B cell (primary cell): ENCODE data around the gene MS4A5. TPM values are rescaled to one million over a fixed set of nuclear protein-coding genes. Genes with fewer than 3 reads are reported as not detected.

Experiments used
- ATAC-seq: fragments of 200-7000 bp; cut with Tn5 transposase; one replicate; pipeline ENCODE4 v1.10.0; 2021; ENCODE audit warnings: low read depth, mild to moderate bottlenecking, moderate number of reproducible peaks, moderate library complexity
- CTCF ChIA-PET: fragments of 350-600 bp; sonication (Branson Sonifier 250); formaldehyde crosslinking; loops from one replicate; lab custom pipeline; 2021; ENCODE audit warnings: antibody characterized with exemption, inconsistent platforms; lab: Charles Lee
- POLR2A ChIA-PET: fragments of 350-600 bp; sonication (Branson Sonifier 250); formaldehyde crosslinking; loops from one replicate; lab custom pipeline; 2021; ENCODE audit warnings: antibody characterized with exemption; lab: Charles Lee
- DNase-seq: peaks from one replicate; pipeline ENCODE4 v3.0.0; 2013
- H2AFZ ChIP-seq: 2 replicates; pipeline ENCODE4 v1.6.1; 2012; ENCODE audit warnings: mild to moderate bottlenecking, low read depth, low read length; ENCODE audit not compliant: insufficient read depth, poor library complexity, severe bottlenecking
- H3K27ac ChIP-seq, 2 donors: 1 replicate in 1 of 2; 2 replicates in 1 of 2; pipeline ENCODE4 v1.5.1; 2012 to 2013; ENCODE audit warnings: low read length in 2 of 2, mild to moderate bottlenecking in 2 of 2, moderate library complexity in 1 of 2
- H3K27me3 ChIP-seq, 4 experiments: fragments of 200-600 bp in 1 of 4; sonication (generic) in 1 of 4; replicated peaks in 1 of 4; 1 replicate in 2 of 4; 2 replicates in 2 of 4; pipeline versions ENCODE4 v1.6.1 to v1.7.0; 2013 to 2016; ENCODE audit warnings: low read length in 3 of 4, mild to moderate bottlenecking in 2 of 4, mixed read lengths in 1 of 4, moderate library complexity in 1 of 4; ENCODE audit not compliant: insufficient read depth in 4 of 4, control insufficient read depth in 3 of 4; ENCODE audit errors: control extremely low read depth in 1 of 4
- H3K36me3 ChIP-seq, 2 experiments: replicated peaks in 1 of 2; 1 replicate in 1 of 2; 2 replicates in 1 of 2; pipeline versions ENCODE4 v1.6.1 to v1.7.1; 2013; ENCODE audit warnings: low read length in 1 of 2; ENCODE audit not compliant: insufficient read depth in 2 of 2, control insufficient read depth in 1 of 2; ENCODE audit errors: control extremely low read depth in 1 of 2, extremely low read depth in 1 of 2
- H3K4me1 ChIP-seq, 2 donors: fragments of 200-600 bp in 1 of 2; sonication (generic) in 1 of 2; 1 replicate in 1 of 2; 2 replicates in 1 of 2; pipeline versions ENCODE4 v1.5.1 to v1.6.1; 2013 to 2017; ENCODE audit warnings: low read length in 2 of 2; ENCODE audit not compliant: control insufficient read depth in 2 of 2, insufficient read depth in 2 of 2
- H3K4me2 ChIP-seq: replicated peaks from 2 replicates; pipeline ENCODE3; 2012; ENCODE audit warnings: mild to moderate bottlenecking, low read depth, low read length; ENCODE audit not compliant: poor library complexity, severe bottlenecking
- H3K4me3 ChIP-seq, 5 experiments: fragments of 200-600 bp in 1 of 5; sonication (generic) in 1 of 5; 1 replicate in 3 of 5; 2 replicates in 2 of 5; pipeline versions ENCODE4 v1.5.1 to v1.7.0; 2011 to 2016; ENCODE audit warnings: low read length in 4 of 5, mild to moderate bottlenecking in 4 of 5, low read depth in 2 of 5, control low read depth in 1 of 5, moderate library complexity in 1 of 5; ENCODE audit not compliant: insufficient read depth in 1 of 5; ENCODE audit errors: control extremely low read depth in 1 of 5, extremely low read depth in 1 of 5
- H3K79me2 ChIP-seq: fragments of 200-600 bp; sonication (generic); one replicate; pipeline ENCODE4 v1.6.0; 2016; ENCODE audit warnings: low read length; ENCODE audit not compliant: control insufficient read depth, insufficient read depth
- H3K9ac ChIP-seq: fragments of 200-600 bp; sonication (generic); 2 replicates; pipeline ENCODE4 v1.6.1; 2017; ENCODE audit warnings: mild to moderate bottlenecking, low read length, moderate library complexity
- H3K9me3 ChIP-seq, 3 donors: one replicate each; pipeline versions ENCODE4 v1.6.1 to v1.7.1; 2013; ENCODE audit warnings: low read length in 2 of 3; ENCODE audit not compliant: control insufficient read depth in 2 of 3, insufficient read depth in 1 of 3; ENCODE audit errors: control extremely low read depth in 1 of 3
- H4K20me1 ChIP-seq: 2 replicates; pipeline ENCODE4 v1.6.0; 2012; ENCODE audit warnings: mild to moderate bottlenecking, low read length; ENCODE audit not compliant: insufficient read depth, control insufficient read depth, poor library complexity, severe bottlenecking
- H3K27ac Mint-ChIP-seq: one replicate; pipeline ENCODE4 v1.8.0; 2021; ENCODE audit warnings: mixed read lengths
- H3K27me3 Mint-ChIP-seq: one replicate; pipeline ENCODE4 v1.8.0; 2021; ENCODE audit warnings: mixed read lengths
- H3K4me1 Mint-ChIP-seq: one replicate; pipeline ENCODE4 v1.8.0; 2021; ENCODE audit warnings: mixed read lengths
- H3K4me3 Mint-ChIP-seq: one replicate; pipeline ENCODE4 v1.8.0; 2021; ENCODE audit warnings: mixed read lengths
- H3K9me3 Mint-ChIP-seq: one replicate; pipeline ENCODE4 v1.8.0; 2022; ENCODE audit warnings: mixed read lengths; ENCODE audit not compliant: insufficient read depth
- EZH2 ChIP-seq: IDR thresholded peaks from 2 replicates; pipeline ENCODE4 v1.6.1; 2012; ENCODE audit warnings: borderline replicate concordance, low read depth, mild to moderate bottlenecking, moderate library complexity, low read length; ENCODE audit not compliant: insufficient read depth, poor library complexity, severe bottlenecking
- WGBS: methylation state at CpG from one replicate; pipeline ENCODE4 v1.1.5; 2013; ENCODE audit warnings: missing lambda C conversion rate; ENCODE audit not compliant: insufficient coverage; 5-methylcytosine and 5-hydroxymethylcytosine counted together
- intact Hi-C: fragments of 100-400 bp; cut with micrococcal nuclease; formaldehyde crosslinking; loops from one replicate; pipeline ENCODE4 v1.10.0; 2022
- polyA plus RNA-seq: library from polyadenylated mRNA; depleted of rRNA; stranded (reverse); fragments of >200 nt; gene quantifications from 2 replicates; pipeline ENCODE4 v1.2.3, GENCODE V29; 2012
- total RNA-seq, 2 donors: library from RNA; stranded (reverse); fragments of 120-200 nt in 1 of 2; gene quantifications; 1 replicate in 1 of 2; 2 replicates in 1 of 2; pipeline versions ENCODE4 v1.2.3 to v1.2.4, GENCODE V29; 2013 to 2022
- TF ChIP-seq, protein P1 (sequence below): fragments of 200-600 bp; IDR thresholded peaks from one replicate; pipeline ENCODE4 v1.8.0; 2022; ENCODE audit warnings: antibody characterized with exemption, mild to moderate bottlenecking

MS4A5 gene
- total and polyA plus RNA-seq, 2 donors (not counting 1 experiment from before 2014, with no cell fraction given) = not detected

DNA sequence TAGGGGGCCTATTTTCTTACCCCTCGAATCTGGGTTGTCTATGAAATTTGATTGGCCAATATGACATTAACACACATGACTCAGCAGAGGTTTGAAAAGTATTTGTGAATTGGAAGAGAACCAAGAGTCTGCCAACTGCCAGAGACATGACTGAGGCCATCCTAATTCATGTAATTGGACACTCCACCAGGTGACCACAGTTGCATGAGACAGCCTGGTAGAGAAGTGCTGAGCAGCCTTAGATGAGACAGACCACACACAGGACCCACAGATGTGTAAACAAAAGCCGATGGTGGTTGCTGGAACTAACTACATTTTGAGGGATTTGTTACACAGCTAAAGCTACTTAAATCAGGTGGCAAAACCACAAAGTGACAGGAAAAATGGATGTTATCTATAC, 855 bp upstream of the MS4A5 start:
- H3K27me3 ChIP-seq = no peaks in the 10 kb centered on the region
- H3K36me3 ChIP-seq = no peaks in the 10 kb centered on the region
- H3K27ac Mint-ChIP-seq = peak overlapping the region; percentile 20
- H3K4me3 ChIP-seq = no peak overlapping the region
- no peaks in the 10 kb centered on the region for H3K4me1 ChIP-seq
- TF ChIP-seq EZH2 = no peak
- TF ChIP-seq, protein P1, sequence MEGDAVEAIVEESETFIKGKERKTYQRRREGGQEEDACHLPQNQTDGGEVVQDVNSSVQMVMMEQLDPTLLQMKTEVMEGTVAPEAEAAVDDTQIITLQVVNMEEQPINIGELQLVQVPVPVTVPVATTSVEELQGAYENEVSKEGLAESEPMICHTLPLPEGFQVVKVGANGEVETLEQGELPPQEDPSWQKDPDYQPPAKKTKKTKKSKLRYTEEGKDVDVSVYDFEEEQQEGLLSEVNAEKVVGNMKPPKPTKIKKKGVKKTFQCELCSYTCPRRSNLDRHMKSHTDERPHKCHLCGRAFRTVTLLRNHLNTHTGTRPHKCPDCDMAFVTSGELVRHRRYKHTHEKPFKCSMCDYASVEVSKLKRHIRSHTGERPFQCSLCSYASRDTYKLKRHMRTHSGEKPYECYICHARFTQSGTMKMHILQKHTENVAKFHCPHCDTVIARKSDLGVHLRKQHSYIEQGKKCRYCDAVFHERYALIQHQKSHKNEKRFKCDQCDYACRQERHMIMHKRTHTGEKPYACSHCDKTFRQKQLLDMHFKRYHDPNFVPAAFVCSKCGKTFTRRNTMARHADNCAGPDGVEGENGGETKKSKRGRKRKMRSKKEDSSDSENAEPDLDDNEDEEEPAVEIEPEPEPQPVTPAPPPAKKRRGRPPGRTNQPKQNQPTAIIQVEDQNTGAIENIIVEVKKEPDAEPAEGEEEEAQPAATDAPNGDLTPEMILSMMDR = no peak
- DNase-seq (no peak), ATAC-seq (no peak)
- H3K9me3 ChIP-seq = no peaks in the 10 kb centered on the region
- ChIA-PET POLR2A (no interaction called here), CTCF (no interaction called here)
- no peaks in the 10 kb centered on the region for H3K27me3 Mint-ChIP-seq
- no CpG with 5 or more reads among the region's 2 CpGs for WGBS
- no peak overlapping the region for H3K4me3 Mint-ChIP-seq
- no peak overlapping the region for H2AFZ ChIP-seq
- H3K27ac ChIP-seq = no peak overlapping the region
- no peaks in the 10 kb centered on the region for H3K79me2 ChIP-seq
- no peaks in the 10 kb centered on the region for H4K20me1 ChIP-seq
- H3K9ac ChIP-seq = no peak overlapping the region
- H3K4me2 ChIP-seq = no peak overlapping the region
- peaks cover 20% of the 10 kb centered on the region for H3K4me1 Mint-ChIP-seq
- H3K9me3 Mint-ChIP-seq = no peaks in the 10 kb centered on the region
- intact Hi-C loops = no loop called here

DNA sequence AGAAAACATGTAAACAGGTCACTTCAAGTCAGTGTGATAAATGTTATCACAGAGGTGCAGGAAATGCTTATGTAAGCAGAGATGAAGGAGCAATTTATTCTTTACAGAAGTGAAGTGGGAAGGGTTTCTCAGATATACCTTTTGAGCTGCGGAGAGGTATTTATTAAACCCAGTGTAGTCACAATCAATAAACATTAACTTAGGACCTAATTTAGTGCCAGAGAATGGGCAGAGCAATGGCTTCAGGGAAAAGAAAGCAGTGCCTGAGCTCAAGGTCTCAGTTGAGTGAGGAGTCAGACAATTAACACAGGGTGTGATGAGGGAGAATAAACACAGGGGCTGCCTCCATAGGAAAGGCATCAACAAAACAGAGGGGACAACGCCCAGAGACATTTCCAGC, 1.9 kb downstream of the MS4A5 start:
- Histone ChIP-seq H3K4me1 (no peaks in the 10 kb centered on the region), H3K9ac (no peak overlapping the region), H3K27ac (no peak overlapping the region), H3K36me3 (no peaks in the 10 kb centered on the region), H3K9me3 (no peaks in the 10 kb centered on the region), H3K4me3 (no peak overlapping the region), H4K20me1 (no peaks in the 10 kb centered on the region), H3K27me3 (no peaks in the 10 kb centered on the region), H3K4me2 (no peak overlapping the region), H3K79me2 (no peaks in the 10 kb centered on the region), H2AFZ (no peak overlapping the region)
- 100% methylated on average over 1 of the region's 2 CpGs for WGBS
- ChIA-PET CTCF (interaction anchor here (0.5 to 1.1 kb wide), 3 partner anchors 36 to 87 kb away, joined by 3 to 4 read pairs (median 4); no protein-coding TSS in a partner anchor), POLR2A (interaction anchor here (0.6 kb wide), 1 partner anchor 64 kb away, joined by 3 read pairs; no protein-coding TSS in a partner anchor)
- no peak for DNase-seq
- Mint-ChIP-seq H3K4me3 (no peak overlapping the region), H3K27ac (no peak overlapping the region), H3K9me3 (no peaks in the 10 kb centered on the region), H3K4me1 (peaks cover 24% of the 10 kb centered on the region), H3K27me3 (no peaks in the 10 kb centered on the region)
- no peak for ATAC-seq
- intact Hi-C loops = loop anchor here (5.0 kb wide), 1 partner anchor 34 kb away; the partner anchor contains the start of gene MS4A14
- no peak for TF ChIP-seq EZH2
- TF ChIP-seq, protein P1 = no peak
